Naive thymus-derived CD8-positive, alpha-beta T cell (primary cell): ENCODE results near the gene SPRYD3. TPM values are rescaled to one million over a fixed set of nuclear protein-coding genes. Genes with fewer than 3 reads are reported as not detected.
"Not testable (repeated sequence)": the region's sequence is repeated elsewhere in the genome, so short reads cannot be mapped to it uniquely, and the experiment has no call there.

Experiments
- ATAC-seq, 2 donors: fragments of 150-1000 bp; cut with Tn5 transposase in 1 of 2; sonication (Bioruptor Pico), chemical (Tn5 transposase) in 1 of 2; 1 replicate in 1 of 2; 2 replicates in 1 of 2; pipeline ENCODE4 v1.10.0; 2021; ENCODE audit warnings: mild to moderate bottlenecking in 2 of 2, moderate library complexity in 2 of 2
- POLR2A ChIA-PET: fragments of 350-600 bp; sonication (Branson Sonifier 250); formaldehyde crosslinking; loops from one replicate; lab custom pipeline; 2021; ENCODE audit warnings: antibody characterized with exemption; lab: Charles Lee
- DNase-seq, 10 donors: peaks; one replicate each; pipeline versions ENCODE4 v3.0.0 to v3.0.0-alpha.2; 2020 to 2022
- H3K27ac Mint-ChIP-seq, 10 donors: one replicate each; pipeline ENCODE4 v1.8.0; 2020 to 2022; ENCODE audit warnings: mild to moderate bottlenecking in 10 of 10, mixed read lengths in 10 of 10, moderate library complexity in 4 of 10, inconsistent platforms in 1 of 10
- H3K27me3 Mint-ChIP-seq, 5 donors: one replicate each; pipeline ENCODE4 v1.8.0; 2021 to 2022; ENCODE audit warnings: mixed read lengths in 5 of 5
- H3K36me3 Mint-ChIP-seq, 3 donors: one replicate each; pipeline ENCODE4 v1.8.0; 2020 to 2022; ENCODE audit warnings: mixed read lengths in 3 of 3, mild to moderate bottlenecking in 2 of 3, inconsistent platforms in 1 of 3
- H3K4me1 Mint-ChIP-seq, 4 donors: one replicate each; pipeline ENCODE4 v1.8.0; 2021 to 2022; ENCODE audit warnings: mixed read lengths in 4 of 4
- H3K4me3 Mint-ChIP-seq, 10 donors: one replicate each; pipeline ENCODE4 v1.8.0; 2020 to 2022; ENCODE audit warnings: mild to moderate bottlenecking in 10 of 10, mixed read lengths in 10 of 10, moderate library complexity in 6 of 10, inconsistent platforms in 1 of 10
- H3K9me3 Mint-ChIP-seq, 9 donors: one replicate each; pipeline ENCODE4 v1.8.0; 2020 to 2022; ENCODE audit warnings: mixed read lengths in 9 of 9, mild to moderate bottlenecking in 3 of 9, inconsistent platforms in 1 of 9, moderate library complexity in 1 of 9
- polyA plus RNA-seq, 3 donors: library from polyadenylated mRNA; unstranded; fragments of 300-500 nt; fragmentation: Illumina TruSeq; gene quantifications; one replicate each; pipeline ENCODE4 v1.2.3, GENCODE V29; 2021
- total RNA-seq, 8 experiments: library from RNA in 2 of 8; stranded (reverse) in 2 of 8; gene quantifications; one replicate each; pipeline ENCODE4 v1.2.3 and lab custom pipeline; 2021 to 2026

The SPRYD3 gene
- total and polyA plus RNA-seq, 5 experiments from 2014 or later: 47.8 to 53.2 (median 50.0) TPM

GRCh38 chr12:53113136-53113705 lies 34.0 kb upstream of the SPRYD3 start:
- Mint-ChIP-seq H3K9me3 (no peaks in the 10 kb centered on the region), H3K36me3 (no peaks in the 10 kb centered on the region), H3K27ac (no peak overlapping the region), H3K4me3 (no peak overlapping the region), H3K4me1 (no peaks in the 10 kb centered on the region), H3K27me3 (no peaks in the 10 kb centered on the region)
- no peak for DNase-seq
- POLR2A ChIA-PET: interaction anchor here (0.6 kb wide), 2 partner anchors 126 to 279 kb away, joined by 7 read pairs; no protein-coding TSS in a partner anchor
- no peak for ATAC-seq

- H3K36me3 Mint-ChIP-seq, H3K9me3 Mint-ChIP-seq, H3K27ac Mint-ChIP-seq, ATAC-seq, DNase-seq, H3K27me3 Mint-ChIP-seq, H3K4me3 Mint-ChIP-seq, H3K4me1 Mint-ChIP-seq: not testable (repeated sequence)
- POLR2A ChIA-PET: interaction anchor here (0.7 to 1.2 kb wide), 3 partner anchors 10 to 49 kb away, joined by 3 to 5 read pairs (median 3); partner anchors contain the start of gene SOAT2
Observed at GRCh38 chr12:53112431-53112830, 33.2 kb upstream of the SPRYD3 start.

GRCh38 chr12:53107122-53107521 lies 27.9 kb upstream of the SPRYD3 start:
- H3K4me1 Mint-ChIP-seq: peaks cover 23 to 37% (median 29%) of the 10 kb centered on the region in 4 donors
- H3K27me3 Mint-ChIP-seq: no peaks in the 10 kb centered on the region
- DNase-seq (no peak), ATAC-seq (no peak)
- peak overlapping the region in 2 of 10 donors; percentile 25 to 36 for H3K27ac Mint-ChIP-seq
- peaks cover 0 to 3% (median 0%) of the 10 kb centered on the region in 3 donors for H3K36me3 Mint-ChIP-seq
- H3K4me3 Mint-ChIP-seq: no peak overlapping the region
- no peaks in the 10 kb centered on the region for H3K9me3 Mint-ChIP-seq
- POLR2A ChIA-PET: interaction anchor here (0.7 kb wide), 1 partner anchor 181 kb away, joined by 6 read pairs; no protein-coding TSS in a partner anchor

- H3K4me1 Mint-ChIP-seq: peaks cover 27 to 44% (median 35%) of the 10 kb centered on the region in 4 donors
- ATAC-seq: no peak
Observed at GRCh38 chr12:53105712-53106439, 26.7 kb upstream of the SPRYD3 start.

GRCh38 chr12:53105256-53105655 lies 26.1 kb upstream of the SPRYD3 start:
- peak overlapping the region in 4 of 10 donors; percentile 20 to 72 (median 32) for H3K4me3 Mint-ChIP-seq
- POLR2A ChIA-PET: no interaction called here
- peaks cover 0 to 3% (median 0%) of the 10 kb centered on the region in 3 donors for H3K36me3 Mint-ChIP-seq
- H3K27ac Mint-ChIP-seq: peak overlapping the region in 3 of 10 donors; percentile 44 to 71 (median 53)
- DNase-seq (no peak), ATAC-seq (no peak)
- H3K4me1 Mint-ChIP-seq: peaks cover 27 to 47% (median 37%) of the 10 kb centered on the region in 4 donors
- H3K27me3 Mint-ChIP-seq: no peaks in the 10 kb centered on the region
- no peaks in the 10 kb centered on the region for H3K9me3 Mint-ChIP-seq

More at GRCh38 chr12:53105712-53106439, 26.7 kb upstream of the SPRYD3 start:
- Mint-ChIP-seq H3K4me3 (peak overlapping the region in 1 of 10 donors; percentile 26), H3K27me3 (no peaks in the 10 kb centered on the region), H3K9me3 (no peaks in the 10 kb centered on the region), H3K27ac (peak overlapping the region in 7 of 10 donors; percentile 27 to 92 (median 48)), H3K36me3 (peaks cover 0 to 3% (median 0%) of the 10 kb centered on the region in 3 donors)
- POLR2A ChIA-PET: no interaction called here
- no peak for DNase-seq

GRCh38 chr12:53103860-53104305 lies 24.7 kb upstream of the SPRYD3 start:
- Mint-ChIP-seq H3K36me3 (peaks cover 0 to 3% (median 0%) of the 10 kb centered on the region in 3 donors), H3K27me3 (no peaks in the 10 kb centered on the region), H3K27ac (peak overlapping the region; percentile 63 to 94 (median 80)), H3K9me3 (no peaks in the 10 kb centered on the region), H3K4me3 (peak overlapping the region in 8 of 10 donors; percentile 29 to 84 (median 64)), H3K4me1 (peaks cover 33 to 53% (median 44%) of the 10 kb centered on the region in 4 donors)
- DNase-seq (peak in 3 of 10 donors; percentile 10 to 22 (median 15)), ATAC-seq (peak in 1 of 2 donors; percentile 11)
- POLR2A ChIA-PET: interaction anchor here (0.7 to 2.8 kb wide), 11 partner anchors 17 to 218 kb away, joined by 3 to 23 read pairs (median 5); partner anchors contain the start of genes AAAS, CSAD, SPRYD3 and ZNF740

GRCh38 chr12:53102883-53103807 lies 24.0 kb upstream of the SPRYD3 start, which contains the start of gene SOAT2:
Gene SOAT2 (plus strand): TSS chr12:53103486. CDS start chr12:53103578, 92 bp downstream.
- peak within 1 kb of the TSS; percentile 85 to 94 (median 91) for H3K27ac Mint-ChIP-seq
- no peaks in the 10 kb centered on the region for H3K27me3 Mint-ChIP-seq
- H3K4me1 Mint-ChIP-seq: peaks cover 40 to 60% (median 52%) of the 10 kb centered on the region in 4 donors
- H3K9me3 Mint-ChIP-seq: no peaks in the 10 kb centered on the region
- peaks cover 0 to 3% (median 0%) of the 10 kb centered on the region in 3 donors for H3K36me3 Mint-ChIP-seq
- POLR2A ChIA-PET: interaction anchor here (0.6 to 2.8 kb wide), 22 partner anchors 9 to 525 kb away, joined by 3 to 23 read pairs (median 4); partner anchors contain the start of genes AAAS, CSAD, SP1 and SPRYD3
- peak within 1 kb of the TSS; percentile 44 to 87 (median 70) for H3K4me3 Mint-ChIP-seq
- DNase-seq: peak in 9 of 10 donors; percentile 29 to 78 (median 62)
- peak; percentile 78 to 88 for ATAC-seq

GRCh38 chr12:53101931-53102781 lies 23.0 kb upstream of the SPRYD3 start:
- DNase-seq (no peak), ATAC-seq (no peak)
- peaks cover 0 to 3% (median 0%) of the 10 kb centered on the region in 3 donors for H3K36me3 Mint-ChIP-seq
- H3K4me3 Mint-ChIP-seq: peak overlapping the region in 7 of 10 donors; percentile 24 to 84 (median 64)
- no peaks in the 10 kb centered on the region for H3K9me3 Mint-ChIP-seq
- H3K27me3 Mint-ChIP-seq: no peaks in the 10 kb centered on the region
- POLR2A ChIA-PET: interaction anchor here (0.6 to 2.8 kb wide), 19 partner anchors 8 to 740 kb away, joined by 3 to 23 read pairs (median 5); partner anchors contain the start of genes AAAS, CSAD, SPRYD3 and ZNF740
- peaks cover 42 to 63% (median 58%) of the 10 kb centered on the region in 4 donors for H3K4me1 Mint-ChIP-seq
- peak overlapping the region; percentile 82 to 94 (median 91) for H3K27ac Mint-ChIP-seq

- Mint-ChIP-seq H3K27ac (peak overlapping the region in 4 of 10 donors; percentile 36 to 88 (median 57)), H3K4me3 (peak overlapping the region in 6 of 10 donors; percentile 20 to 63 (median 42)), H3K9me3 (no peaks in the 10 kb centered on the region), H3K4me1 (peaks cover 47 to 70% (median 66%) of the 10 kb centered on the region in 4 donors), H3K27me3 (peaks cover 0 to 1% (median 0%) of the 10 kb centered on the region in 5 donors), H3K36me3 (peaks cover 0 to 3% (median 0%) of the 10 kb centered on the region in 3 donors)
- no peak for DNase-seq
- no peak for ATAC-seq
- POLR2A ChIA-PET: interaction anchor here (0.7 to 4.9 kb wide), 3 partner anchors 11 to 47 kb away, joined by 6 to 58 read pairs (median 7); partner anchors contain the start of gene SPRYD3
Observed at GRCh38 chr12:53101266-53101665, 22.1 kb upstream of the SPRYD3 start.

- DNase-seq (no peak), ATAC-seq (no peak)
- no peak overlapping the region for H3K27ac Mint-ChIP-seq
- H3K4me1 Mint-ChIP-seq: peaks cover 44 to 71% (median 68%) of the 10 kb centered on the region in 4 donors
- peak overlapping the region in 1 of 10 donors; percentile 4 for H3K4me3 Mint-ChIP-seq
- H3K9me3 Mint-ChIP-seq: no peaks in the 10 kb centered on the region
- peaks cover 0 to 1% (median 0%) of the 10 kb centered on the region in 5 donors for H3K27me3 Mint-ChIP-seq
- POLR2A ChIA-PET: interaction anchor here (1.8 to 4.9 kb wide), 3 partner anchors 21 to 46 kb away, joined by 4 to 58 read pairs (median 7); partner anchors contain the start of gene SPRYD3
- H3K36me3 Mint-ChIP-seq: no peaks in the 10 kb centered on the region
Observed at GRCh38 chr12:53100466-53101151, 21.4 kb upstream of the SPRYD3 start.
